HL-60/S4 treated with phorbol 12-myristate 13-acetate at 8.2 ng/mL for 4 days and 3 days (cell line): ENCODE results near the gene OPALIN.

Source experiments
- in situ Hi-C: fragments of 300-500 bp; cut with MboI; formaldehyde crosslinking; loops from 2 replicates; pipeline ENCODE4 v1.15.0; 2022; ENCODE audit warnings: low sequenced_read_pairs

OPALIN gene

GRCh38 chr10:96305019-96305418, 53.8 kb downstream of the OPALIN start:
- in situ Hi-C loops, result no loop called here

DNA sequence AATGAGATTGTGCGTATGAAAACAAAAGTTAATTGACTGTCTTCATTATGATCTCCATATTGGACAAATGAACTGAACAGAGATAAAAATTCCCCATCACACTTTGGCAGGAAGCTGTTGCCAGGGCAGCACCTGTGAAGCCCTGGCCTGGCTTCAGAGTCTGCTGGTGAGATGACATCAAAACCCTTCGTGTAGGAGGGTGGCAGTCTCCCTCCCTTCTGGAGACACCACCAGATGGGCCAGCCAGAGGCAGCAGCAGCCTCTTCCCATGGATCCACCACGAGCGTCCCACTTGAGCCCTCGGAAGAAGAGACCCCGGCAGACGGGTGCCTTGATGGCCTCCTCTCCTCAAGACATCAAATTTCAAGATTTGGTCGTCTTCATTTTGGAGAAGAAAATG, 54.6 kb downstream of the OPALIN start, which contains the start of gene DNTT:
Gene DNTT (plus strand): TSS at position 205 of the 400 bp plus-strand sequence. CDS start 64 bp downstream, at position 269.
- in situ Hi-C loops, result no loop called here

DNA sequence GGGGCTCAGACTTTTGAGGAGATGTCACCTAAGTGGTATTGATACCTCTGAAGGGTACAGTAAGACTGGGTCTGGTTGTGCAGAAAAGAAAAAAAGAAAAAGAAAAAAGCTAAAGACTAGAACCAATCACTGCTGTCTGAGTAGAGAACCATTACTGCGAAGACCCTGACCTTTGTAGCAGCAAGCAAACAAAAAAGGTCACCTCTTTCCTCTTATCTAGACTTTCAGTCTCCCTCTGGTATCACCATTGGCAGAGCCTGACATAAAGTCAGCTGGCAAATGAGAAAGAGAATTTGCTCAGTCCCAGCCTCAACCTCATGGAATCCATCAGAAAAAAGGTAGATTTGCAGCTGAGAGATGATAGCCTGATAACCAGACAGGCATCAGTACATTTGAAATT, 57.2 kb downstream of the OPALIN start:
- in situ Hi-C loops, result no loop called here

DNA sequence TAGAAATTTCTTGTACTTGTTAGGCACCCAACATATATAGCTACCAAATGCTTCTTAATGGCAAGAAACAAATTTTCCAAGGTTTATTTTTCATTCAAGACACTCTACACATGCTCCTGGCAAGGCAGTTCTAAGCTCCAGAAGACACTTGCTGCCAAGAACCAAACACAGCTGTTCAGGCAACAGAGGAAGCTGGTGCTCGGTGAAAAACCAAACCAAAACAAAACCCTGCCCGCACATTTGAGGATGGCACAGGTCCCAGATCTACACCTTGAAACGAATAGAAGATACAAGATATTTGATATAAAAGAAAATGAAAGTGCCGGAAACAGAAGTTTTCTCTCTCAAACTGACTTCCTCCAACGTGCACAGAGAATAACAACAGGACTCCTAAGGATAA, 59.4 kb downstream of the OPALIN start:
- in situ Hi-C loops, result loop anchor here (25.0 kb wide), 1 partner anchor 287 kb away; no protein-coding TSS in a partner anchor

DNA sequence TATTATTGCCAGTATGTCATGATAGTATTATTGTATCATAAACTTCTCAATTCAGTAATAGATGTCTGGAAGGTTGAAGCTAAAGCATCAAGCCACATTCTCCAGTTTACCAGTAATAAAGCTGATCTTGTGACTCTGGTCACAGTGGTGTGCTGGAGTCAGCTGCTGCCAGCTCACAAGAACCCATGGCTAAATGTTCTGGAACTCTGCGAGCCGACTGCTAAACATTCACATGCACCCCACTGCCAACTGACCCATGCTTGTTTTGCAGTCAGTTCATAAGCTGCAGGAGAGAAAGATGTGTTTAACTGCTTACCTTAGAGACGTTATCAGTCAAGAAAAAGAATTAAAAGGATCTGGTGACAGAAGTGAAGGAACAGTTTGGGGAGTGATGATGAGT, 60.4 kb downstream of the OPALIN start:
- in situ Hi-C loops, result loop anchor here (25.0 kb wide), 1 partner anchor 286 kb away; no protein-coding TSS in a partner anchor

DNA sequence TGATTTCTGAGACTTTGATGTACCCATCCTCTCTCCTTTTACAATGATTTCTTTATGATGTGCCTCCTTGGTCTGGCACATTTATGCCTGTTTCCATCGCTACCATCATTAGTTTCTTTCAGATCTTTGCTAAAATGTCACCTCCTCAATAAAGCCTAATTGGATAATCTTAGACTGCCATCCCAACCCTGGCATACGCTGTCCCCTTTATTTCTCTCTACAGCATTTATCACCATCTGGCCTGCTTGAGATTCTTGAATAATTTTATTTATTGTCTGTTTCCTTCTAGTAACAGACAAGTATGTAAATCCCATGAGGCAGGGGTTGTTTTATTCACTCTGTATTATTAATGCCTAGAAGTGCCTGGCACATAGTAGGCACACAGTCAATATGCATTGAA, 61.3 kb downstream of the OPALIN start:
- in situ Hi-C loops, result loop anchor here (25.0 kb wide), 1 partner anchor 285 kb away; no protein-coding TSS in a partner anchor

- in situ Hi-C loops, result loop anchor here (25.0 kb wide), 1 partner anchor 283 kb away; no protein-coding TSS in a partner anchor
These were observed 63.3 kb downstream of the OPALIN start for GRCh38 chr10:96295475-96295874.
